Neuronal stem cell (in vitro differentiated cells): Measurements from ENCODE around the gene C10orf67.
"Not testable (repeated sequence)": the region's sequence is repeated elsewhere in the genome, so short reads cannot be mapped to it uniquely, and the experiment has no call there.

Experiments
- DNase-seq: peaks from one replicate; pipeline ENCODE4 v3.0.0-alpha.2; 2013; ENCODE audit warnings: low spot score
- H2AFZ ChIP-seq: one replicate; pipeline ENCODE4 v1.6.1; 2013; ENCODE audit warnings: mild to moderate bottlenecking, low read length, inconsistent platforms
- H2AK5ac ChIP-seq: 2 replicates; pipeline ENCODE4 v1.6.1; 2013; ENCODE audit warnings: low read depth, mild to moderate bottlenecking, inconsistent platforms, low read length, moderate library complexity, mixed read lengths
- H2BK120ac ChIP-seq: 2 replicates; pipeline ENCODE4 v1.6.1; 2013; ENCODE audit warnings: low read depth, mild to moderate bottlenecking, inconsistent platforms, low read length, moderate library complexity, mixed read lengths
- H2BK12ac ChIP-seq: one replicate; pipeline ENCODE4 v1.6.1; 2013; ENCODE audit warnings: low read length, inconsistent platforms
- H2BK15ac ChIP-seq: 2 replicates; pipeline ENCODE4 v1.6.1; 2013; ENCODE audit warnings: mild to moderate bottlenecking, low read length, inconsistent platforms, mixed read lengths
- H2BK5ac ChIP-seq: one replicate; pipeline ENCODE4 v1.6.1; 2013; ENCODE audit warnings: inconsistent platforms, mild to moderate bottlenecking, low read length, moderate library complexity
- H3K14ac ChIP-seq: one replicate; pipeline ENCODE4 v1.6.1; 2013; ENCODE audit warnings: low read length, inconsistent platforms
- H3K18ac ChIP-seq: 2 replicates; pipeline ENCODE4 v1.6.1; 2013; ENCODE audit warnings: low read length, inconsistent platforms
- H3K23ac ChIP-seq: 2 replicates; pipeline ENCODE4 v1.6.1; 2013; ENCODE audit warnings: low read depth, mild to moderate bottlenecking, mixed read lengths, low read length, inconsistent platforms; ENCODE audit not compliant: poor library complexity
- H3K27ac ChIP-seq: replicated peaks from 3 replicates; pipeline ENCODE4 v1.5.1; 2013; ENCODE audit warnings: low read length, inconsistent platforms
- H3K27me3 ChIP-seq, 3 experiments: 2 replicates each; pipeline ENCODE4 v1.6.1; 2013; ENCODE audit warnings: low read length in 3 of 3, mild to moderate bottlenecking in 2 of 3, inconsistent platforms in 1 of 3, low read depth in 1 of 3, mixed read lengths in 1 of 3, moderate library complexity in 1 of 3; ENCODE audit not compliant: control insufficient read depth in 3 of 3, insufficient read depth in 3 of 3
- H3K36me3 ChIP-seq, 2 donors: replicated peaks in 1 of 2; 2 replicates each; pipeline ENCODE4 v1.6.1; 2013; ENCODE audit warnings: low read length in 2 of 2; ENCODE audit not compliant: control insufficient read depth in 2 of 2, insufficient read depth in 2 of 2
- H3K4ac ChIP-seq: 2 replicates; pipeline ENCODE4 v1.6.1; 2013; ENCODE audit warnings: inconsistent platforms, mild to moderate bottlenecking, low read length, moderate library complexity
- H3K4me1 ChIP-seq, 2 donors: 1 replicate in 1 of 2; 2 replicates in 1 of 2; pipeline ENCODE4 v1.6.1; 2013; ENCODE audit warnings: low read length in 2 of 2, low read depth in 1 of 2; ENCODE audit not compliant: control insufficient read depth in 2 of 2, insufficient read depth in 1 of 2
- H3K4me2 ChIP-seq: one replicate; pipeline ENCODE4 v1.6.1; 2013; ENCODE audit warnings: mild to moderate bottlenecking, low read length, inconsistent platforms; ENCODE audit not compliant: insufficient read depth, poor library complexity, severe bottlenecking
- H3K4me3 ChIP-seq, 2 donors: 2 replicates each; pipeline ENCODE4 v1.5.1; 2013; ENCODE audit warnings: low read length in 2 of 2, mild to moderate bottlenecking in 2 of 2, inconsistent platforms in 1 of 2, moderate library complexity in 1 of 2
- H3K79me1 ChIP-seq: one replicate; pipeline ENCODE4 v1.6.1; 2013; ENCODE audit warnings: low read depth, mild to moderate bottlenecking, inconsistent platforms, low read length, moderate library complexity
- H3K9ac ChIP-seq: one replicate; pipeline ENCODE4 v1.6.1; 2013; ENCODE audit warnings: mild to moderate bottlenecking, low read depth, low read length, inconsistent platforms; ENCODE audit not compliant: poor library complexity
- H3K9me3 ChIP-seq, 2 donors: replicated peaks in 1 of 2; 2 replicates each; pipeline versions ENCODE3 to v1.6.1; 2013; ENCODE audit warnings: low read length in 2 of 2, mild to moderate bottlenecking in 2 of 2, inconsistent platforms in 1 of 2, low read depth in 1 of 2, mixed read lengths in 1 of 2, moderate library complexity in 1 of 2; ENCODE audit not compliant: control insufficient read depth in 2 of 2, insufficient read depth in 1 of 2
- H4K8ac ChIP-seq: one replicate; pipeline ENCODE4 v1.6.1; 2013; ENCODE audit warnings: low read depth, mild to moderate bottlenecking, inconsistent platforms, low read length, moderate library complexity
- H4K91ac ChIP-seq: one replicate; pipeline ENCODE4 v1.6.1; 2013; ENCODE audit warnings: low read length, low read depth, mild to moderate bottlenecking, inconsistent platforms; ENCODE audit not compliant: poor library complexity
- WGBS, 2 donors: extraction: QIAGEN DNeasy Blood & Tissue Kit; methylation state at CpG; one replicate each; pipeline ENCODE4 v1.1.7; 2013; ENCODE audit warnings: missing lambda C conversion rate in 2 of 2, mixed read lengths in 1 of 2; ENCODE audit not compliant: insufficient read length in 2 of 2, insufficient replicate concordance in 1 of 2; ENCODE audit errors: extremely low coverage in 2 of 2; 5-methylcytosine and 5-hydroxymethylcytosine counted together

C10orf67 gene

DNA sequence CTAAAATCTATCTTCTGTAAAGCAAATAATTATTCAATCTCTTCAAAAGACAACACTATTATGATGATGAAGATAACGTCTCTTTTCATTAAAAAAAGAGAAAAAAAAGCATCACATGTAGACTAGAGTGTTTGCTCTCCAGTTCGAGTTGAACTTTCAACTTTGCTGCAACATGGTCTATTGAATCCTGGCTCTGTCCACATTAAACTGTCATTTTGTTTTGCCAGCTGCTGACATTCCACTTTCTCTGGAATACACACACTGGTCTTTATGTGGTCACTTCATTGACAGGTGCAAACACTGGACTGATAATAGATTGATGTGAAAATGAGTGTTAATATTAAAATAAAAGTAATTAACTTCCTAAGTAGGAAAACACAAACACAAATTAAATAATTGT, 90.8 kb downstream of the C10orf67 start:
- Histone ChIP-seq H3K4me3 (no peak overlapping the region), H3K79me1 (no peaks in the 10 kb centered on the region), H3K36me3 (no peaks in the 10 kb centered on the region), H3K27ac (no peak overlapping the region), H2BK15ac (no peak overlapping the region), H2AFZ (no peak overlapping the region), H2BK12ac (no peak overlapping the region), H4K91ac (no peak overlapping the region), H3K9ac (no peak overlapping the region), H3K23ac (no peak overlapping the region), H2AK5ac (no peak overlapping the region), H3K9me3 (no peaks in the 10 kb centered on the region), H3K4ac (no peak overlapping the region), H4K8ac (no peak overlapping the region), H3K18ac (no peak overlapping the region), H2BK5ac (no peak overlapping the region), H3K14ac (no peak overlapping the region), H3K27me3 (peaks cover 0 to 3% (median 0%) of the 10 kb centered on the region in 3 experiments), H3K4me1 (no peaks in the 10 kb centered on the region), H3K4me2 (no peak overlapping the region), H2BK120ac (no peak overlapping the region)
- DNase-seq, result no peak
- no CpG with 5 or more reads among the region's 2 CpGs for WGBS, 2 donors

GRCh38 chr10:23252859-23253258, 91.7 kb downstream of the C10orf67 start:
- H2AK5ac ChIP-seq, H3K18ac ChIP-seq, H3K36me3 ChIP-seq, H3K4me1 ChIP-seq, H3K14ac ChIP-seq, H3K9ac ChIP-seq, H3K4me3 ChIP-seq, H3K9me3 ChIP-seq, H2BK120ac ChIP-seq, H2BK15ac ChIP-seq, H2AFZ ChIP-seq, H4K8ac ChIP-seq, DNase-seq, H3K4ac ChIP-seq, H3K23ac ChIP-seq, H3K79me1 ChIP-seq, H2BK12ac ChIP-seq, H3K27me3 ChIP-seq, H3K27ac ChIP-seq, H3K4me2 ChIP-seq, H2BK5ac ChIP-seq, H4K91ac ChIP-seq: not testable (repeated sequence)
- WGBS, 2 donors, result no CpG with 5 or more reads among the region's 4 CpGs

GRCh38 chr10:23241779-23242178, 102.8 kb downstream of the C10orf67 start:
- not testable (repeated sequence) for H3K4me3 ChIP-seq, H3K4ac ChIP-seq, H4K91ac ChIP-seq, H2BK12ac ChIP-seq, H3K23ac ChIP-seq, H2BK120ac ChIP-seq, H3K4me1 ChIP-seq, DNase-seq, H4K8ac ChIP-seq, H3K9me3 ChIP-seq, H3K18ac ChIP-seq, H3K36me3 ChIP-seq, H2AFZ ChIP-seq, H3K14ac ChIP-seq, H2BK5ac ChIP-seq, H2BK15ac ChIP-seq, H3K27ac ChIP-seq, H3K4me2 ChIP-seq, H3K79me1 ChIP-seq, H3K27me3 ChIP-seq, H3K9ac ChIP-seq, H2AK5ac ChIP-seq
- no CpG with 5 or more reads among the region's 1 CpG for WGBS, 2 donors

GRCh38 chr10:23238015-23238414, 106.6 kb downstream of the C10orf67 start:
- H4K8ac ChIP-seq, result no peak overlapping the region
- H3K14ac ChIP-seq, result no peak overlapping the region
- peaks cover 0 to 2% of the 10 kb centered on the region in 2 donors for H3K9me3 ChIP-seq
- H2BK120ac ChIP-seq, result no peak overlapping the region
- no peaks in the 10 kb centered on the region for H3K27me3 ChIP-seq
- no peak overlapping the region for H2AFZ ChIP-seq
- no peak overlapping the region for H3K9ac ChIP-seq
- H3K4ac ChIP-seq, result no peak overlapping the region
- H3K27ac ChIP-seq, result no peak overlapping the region
- DNase-seq, result no peak
- H2BK15ac ChIP-seq, result no peak overlapping the region
- H3K79me1 ChIP-seq, result no peaks in the 10 kb centered on the region
- WGBS, 2 donors, result no CpG with 5 or more reads among the region's 3 CpGs
- no peak overlapping the region for H3K4me3 ChIP-seq
- H4K91ac ChIP-seq, result no peak overlapping the region
- H3K18ac ChIP-seq, result no peak overlapping the region
- no peak overlapping the region for H2BK5ac ChIP-seq
- H3K23ac ChIP-seq, result no peak overlapping the region
- no peaks in the 10 kb centered on the region for H3K4me1 ChIP-seq
- no peaks in the 10 kb centered on the region for H3K36me3 ChIP-seq
- no peak overlapping the region for H2BK12ac ChIP-seq
- no peak overlapping the region for H3K4me2 ChIP-seq
- no peak overlapping the region for H2AK5ac ChIP-seq
